CD14-positive monocyte (primary cell): Measurements from ENCODE around the gene KIF3C. TPM values are rescaled to one million over a fixed set of nuclear protein-coding genes. Genes with fewer than 3 reads are reported as not detected.

Experiments
- DNase-seq, 3 donors: peaks; one replicate each; pipeline ENCODE4 v3.0.0-alpha.2; 2011 to 2022
- H2AFZ ChIP-seq: 2 replicates; pipeline ENCODE4 v1.6.0; 2012; ENCODE audit warnings: mild to moderate bottlenecking, low read depth, low read length, inconsistent platforms; ENCODE audit not compliant: insufficient read depth, poor library complexity, severe bottlenecking
- H3K27ac ChIP-seq, 2 donors: 1 replicate in 1 of 2; 2 replicates in 1 of 2; pipeline ENCODE4 v1.5.1; 2012 to 2013; ENCODE audit warnings: low read length in 2 of 2, control low read depth in 1 of 2, inconsistent platforms in 1 of 2, low read depth in 1 of 2, mild to moderate bottlenecking in 1 of 2
- H3K27me3 ChIP-seq, 2 donors: one replicate each; pipeline versions ENCODE4 v1.6.0 to v1.6.1; 2011 to 2013; ENCODE audit warnings: low read length in 2 of 2; ENCODE audit not compliant: control insufficient read depth in 2 of 2, insufficient read depth in 2 of 2
- H3K36me3 ChIP-seq, 2 donors: replicated peaks in 1 of 2; 1 replicate in 1 of 2; 2 replicates in 1 of 2; pipeline versions ENCODE4 v1.5.1 to v1.6.1; 2012 to 2013; ENCODE audit warnings: low read length in 2 of 2, control low read depth in 1 of 2, inconsistent platforms in 1 of 2, mild to moderate bottlenecking in 1 of 2; ENCODE audit not compliant: insufficient read depth in 2 of 2, control insufficient read depth in 1 of 2
- H3K4me1 ChIP-seq, 2 donors: 1 replicate in 1 of 2; 2 replicates in 1 of 2; pipeline versions ENCODE4 v1.5.1 to v1.6.1; 2012 to 2013; ENCODE audit warnings: low read length in 2 of 2, control low read depth in 1 of 2, inconsistent platforms in 1 of 2, mild to moderate bottlenecking in 1 of 2, moderate library complexity in 1 of 2; ENCODE audit not compliant: insufficient read depth in 2 of 2, control insufficient read depth in 1 of 2
- H3K4me2 ChIP-seq: replicated peaks from 2 replicates; pipeline ENCODE3; 2012; ENCODE audit warnings: low read length, moderate library complexity, mild to moderate bottlenecking; ENCODE audit not compliant: poor library complexity, severe bottlenecking; ENCODE audit errors: extremely low read depth
- H3K4me3 ChIP-seq, 3 experiments: fragments of 200-600 bp in 1 of 3; sonication (generic) in 1 of 3; replicated peaks in 1 of 3; 1 replicate in 2 of 3; 2 replicates in 1 of 3; pipeline ENCODE4 v1.5.1; 2011 to 2013; ENCODE audit warnings: low read length in 3 of 3, mild to moderate bottlenecking in 3 of 3, control low read depth in 2 of 3, low read depth in 2 of 3, inconsistent platforms in 1 of 3, moderate library complexity in 1 of 3
- H3K79me2 ChIP-seq: 2 replicates; pipeline ENCODE4 v1.6.0; 2012; ENCODE audit warnings: mild to moderate bottlenecking, control low read depth, inconsistent platforms, low read length, moderate library complexity; ENCODE audit not compliant: insufficient read depth
- H3K9ac ChIP-seq: 2 replicates; pipeline ENCODE4 v1.6.0; 2017; ENCODE audit warnings: low read length, mild to moderate bottlenecking; ENCODE audit not compliant: insufficient read depth, poor library complexity, severe bottlenecking
- H3K9me3 ChIP-seq, 2 donors: replicated peaks in 1 of 2; 1 replicate in 1 of 2; 2 replicates in 1 of 2; pipeline versions ENCODE4 v1.5.1 to v1.6.1; 2012 to 2013; ENCODE audit warnings: low read length in 2 of 2, control low read depth in 1 of 2; ENCODE audit not compliant: control insufficient read depth in 1 of 2, insufficient read depth in 1 of 2
- H4K20me1 ChIP-seq: 2 replicates; pipeline ENCODE4 v1.6.0; 2012; ENCODE audit warnings: mild to moderate bottlenecking, low read length, control low read depth, moderate library complexity; ENCODE audit not compliant: insufficient read depth
- H3K27ac Mint-ChIP-seq, 7 donors: one replicate each; pipeline ENCODE4 v1.8.0; 2020; ENCODE audit warnings: mild to moderate bottlenecking in 7 of 7, mixed read lengths in 7 of 7, moderate library complexity in 6 of 7, inconsistent platforms in 2 of 7
- H3K27me3 Mint-ChIP-seq, 3 donors: one replicate each; pipeline ENCODE4 v1.8.0; 2021 to 2022; ENCODE audit warnings: low read depth in 3 of 3, mild to moderate bottlenecking in 3 of 3, mixed read lengths in 3 of 3, moderate library complexity in 3 of 3, inconsistent platforms in 1 of 3
- H3K36me3 Mint-ChIP-seq, 2 donors: one replicate each; pipeline ENCODE4 v1.8.0; 2020; ENCODE audit warnings: mixed read lengths in 2 of 2, inconsistent platforms in 1 of 2, mild to moderate bottlenecking in 1 of 2
- H3K4me1 Mint-ChIP-seq: one replicate; pipeline ENCODE4 v1.8.0; 2020; ENCODE audit warnings: mild to moderate bottlenecking, mixed read lengths
- H3K4me3 Mint-ChIP-seq, 2 donors: one replicate each; pipeline ENCODE4 v1.8.0; 2020; ENCODE audit warnings: mild to moderate bottlenecking in 2 of 2, mixed read lengths in 2 of 2, moderate library complexity in 1 of 2
- H3K9me3 Mint-ChIP-seq, 7 donors: one replicate each; pipeline ENCODE4 v1.8.0; 2020 to 2022; ENCODE audit warnings: mixed read lengths in 7 of 7, mild to moderate bottlenecking in 6 of 7, moderate library complexity in 6 of 7, inconsistent platforms in 2 of 7
- WGBS: methylation state at CpG from one replicate; pipeline ENCODE4 v1.1.5; 2013; ENCODE audit warnings: missing lambda C conversion rate; ENCODE audit not compliant: insufficient coverage; 5-methylcytosine and 5-hydroxymethylcytosine counted together
- intact Hi-C, 2 donors: fragments of 100-400 bp; cut with micrococcal nuclease; formaldehyde crosslinking; loops; one replicate each; pipeline versions ENCODE4 v1.15.0 to v1.15.1; 2023
- polyA plus RNA-seq, 3 donors: library from polyadenylated mRNA; depleted of rRNA in 1 of 3; unstranded in 2 of 3; stranded (reverse) in 1 of 3; fragments of 300-500 nt in 2 of 3; fragments of >200 nt in 1 of 3; fragmentation: Illumina TruSeq in 2 of 3; gene quantifications; 1 replicate in 2 of 3; 2 replicates in 1 of 3; pipeline ENCODE4 v1.2.3, GENCODE V29; 2012 to 2021
- TF ChIP-seq, protein P1 (sequence below): fragments of 200-600 bp; IDR thresholded peaks from one replicate; pipeline ENCODE4 v1.8.0; 2022; ENCODE audit warnings: antibody characterized with exemption, mild to moderate bottlenecking

Gene KIF3C
- polyA plus RNA-seq, 3 donors: 0.28 to 0.97 (median 0.47) TPM

DNA sequence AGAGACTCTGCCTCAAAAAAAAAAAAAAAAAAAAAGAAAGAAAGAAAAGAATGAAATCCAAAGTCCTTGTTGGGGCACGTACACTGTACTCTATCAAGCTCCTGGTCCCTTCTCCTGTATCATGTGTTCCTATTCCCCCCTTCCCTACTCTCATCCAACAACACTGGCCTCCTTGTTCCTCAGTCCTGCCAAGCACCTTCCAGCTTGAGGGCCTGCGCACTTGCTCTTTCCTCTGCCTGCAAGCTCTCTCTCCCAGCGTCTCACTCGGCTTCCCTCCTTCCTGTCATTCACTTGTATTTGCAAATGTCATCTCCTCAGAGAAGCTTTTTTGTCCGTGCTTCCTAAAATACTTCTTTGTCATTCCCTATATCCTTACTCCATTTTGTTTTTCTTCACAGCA lies 10.8 kb upstream of the KIF3C start:
- DNase-seq: no peak
- TF ChIP-seq, protein P1, sequence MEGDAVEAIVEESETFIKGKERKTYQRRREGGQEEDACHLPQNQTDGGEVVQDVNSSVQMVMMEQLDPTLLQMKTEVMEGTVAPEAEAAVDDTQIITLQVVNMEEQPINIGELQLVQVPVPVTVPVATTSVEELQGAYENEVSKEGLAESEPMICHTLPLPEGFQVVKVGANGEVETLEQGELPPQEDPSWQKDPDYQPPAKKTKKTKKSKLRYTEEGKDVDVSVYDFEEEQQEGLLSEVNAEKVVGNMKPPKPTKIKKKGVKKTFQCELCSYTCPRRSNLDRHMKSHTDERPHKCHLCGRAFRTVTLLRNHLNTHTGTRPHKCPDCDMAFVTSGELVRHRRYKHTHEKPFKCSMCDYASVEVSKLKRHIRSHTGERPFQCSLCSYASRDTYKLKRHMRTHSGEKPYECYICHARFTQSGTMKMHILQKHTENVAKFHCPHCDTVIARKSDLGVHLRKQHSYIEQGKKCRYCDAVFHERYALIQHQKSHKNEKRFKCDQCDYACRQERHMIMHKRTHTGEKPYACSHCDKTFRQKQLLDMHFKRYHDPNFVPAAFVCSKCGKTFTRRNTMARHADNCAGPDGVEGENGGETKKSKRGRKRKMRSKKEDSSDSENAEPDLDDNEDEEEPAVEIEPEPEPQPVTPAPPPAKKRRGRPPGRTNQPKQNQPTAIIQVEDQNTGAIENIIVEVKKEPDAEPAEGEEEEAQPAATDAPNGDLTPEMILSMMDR: no peak
- 94% methylated on average over 3 of the region's 5 CpGs for WGBS
- Histone ChIP-seq H4K20me1 (no peaks in the 10 kb centered on the region), H3K4me3 (no peak overlapping the region), H3K36me3 (no peaks in the 10 kb centered on the region), H3K4me1 (peaks cover 20 to 29% of the 10 kb centered on the region in 2 donors), H3K79me2 (no peaks in the 10 kb centered on the region), H2AFZ (no peak overlapping the region), H3K9ac (no peak overlapping the region), H3K9me3 (no peaks in the 10 kb centered on the region), H3K27me3 (no peaks in the 10 kb centered on the region), H3K4me2 (no peak overlapping the region), H3K27ac (no peak overlapping the region)
- Mint-ChIP-seq H3K36me3 (no peaks in the 10 kb centered on the region), H3K4me1 (peaks cover 37% of the 10 kb centered on the region), H3K9me3 (peaks cover 0 to 1% (median 0%) of the 10 kb centered on the region in 7 donors), H3K27me3 (peaks cover 0 to 3% (median 0%) of the 10 kb centered on the region in 3 donors), H3K27ac (peak overlapping the region in 3 of 7 donors; percentile 23 to 75 (median 70)), H3K4me3 (no peak overlapping the region)
- intact Hi-C loops: loop anchor here in 1 of 2 donors (5.0 kb wide), 1 partner anchor 39 kb away; the partner anchor contains the start of gene RAB10

DNA sequence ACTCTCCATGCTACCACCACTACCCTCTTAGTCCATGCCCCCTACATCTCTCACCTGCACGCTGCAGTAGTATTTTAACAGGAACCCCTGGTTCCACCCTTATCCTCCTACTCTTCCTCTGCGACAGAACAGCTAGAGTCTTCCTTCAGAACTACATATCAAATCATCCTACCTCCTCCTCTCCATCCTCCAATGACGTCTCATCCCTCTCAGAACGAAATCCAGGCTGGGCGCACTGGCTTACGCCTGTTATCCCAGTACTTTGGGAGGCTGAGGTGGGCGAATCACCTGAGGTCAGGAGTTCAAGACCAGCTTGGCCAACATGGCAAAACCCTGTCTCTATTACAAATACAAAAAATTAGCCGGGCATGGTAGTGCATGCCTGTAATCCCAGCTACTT lies 10.3 kb upstream of the KIF3C start:
- no peak for DNase-seq
- Histone ChIP-seq H3K4me3 (no peak overlapping the region), H4K20me1 (no peaks in the 10 kb centered on the region), H3K36me3 (no peaks in the 10 kb centered on the region), H3K4me2 (no peak overlapping the region), H3K4me1 (peaks cover 15 to 24% of the 10 kb centered on the region in 2 donors), H3K27ac (no peak overlapping the region), H2AFZ (no peak overlapping the region), H3K9ac (no peak overlapping the region), H3K79me2 (no peaks in the 10 kb centered on the region), H3K9me3 (no peaks in the 10 kb centered on the region), H3K27me3 (no peaks in the 10 kb centered on the region)
- Mint-ChIP-seq H3K27me3 (peaks cover 0 to 3% (median 0%) of the 10 kb centered on the region in 3 donors), H3K27ac (peak overlapping the region in 5 of 7 donors; percentile 75 to 90 (median 88)), H3K36me3 (no peaks in the 10 kb centered on the region), H3K4me1 (peaks cover 33% of the 10 kb centered on the region), H3K4me3 (peak overlapping the region in 1 of 2 donors; percentile 1), H3K9me3 (peaks cover 0 to 6% (median 0%) of the 10 kb centered on the region in 7 donors)
- 91% methylated on average over 5 of the region's 8 CpGs for WGBS
- TF ChIP-seq, protein P1: no peak
- intact Hi-C loops: loop anchor here in 1 of 2 donors (5.0 kb wide), 1 partner anchor 40 kb away; the partner anchor contains the start of gene RAB10
